Motor neuron (in vitro differentiated cells): ENCODE results near the gene ERH. TPM values are rescaled to one million over a fixed set of nuclear protein-coding genes. Genes with fewer than 3 reads are reported as not detected.
"Not testable (repeated sequence)": the region's sequence is repeated elsewhere in the genome, so short reads cannot be mapped to it uniquely, and the experiment has no call there.

Source experiments
- ATAC-seq, 8 experiments: fragments of 200-7000 bp; cut with Tn5 transposase; replicated peaks in 6 of 8; 2 replicates each; pipeline ENCODE4 v1.8.0; 2021; ENCODE audit warnings: mild to moderate bottlenecking in 8 of 8, moderate library complexity in 8 of 8
- H3K27ac ChIP-seq, 2 donors: fragments of 250-450 bp; sonication (Bioruptor Pico); 2 replicates each; pipeline ENCODE4 v1.9.0; 2021; ENCODE audit warnings: antibody characterized with exemption in 2 of 2, mild to moderate bottlenecking in 2 of 2, moderate library complexity in 1 of 2
- H3K4me1 ChIP-seq, 2 donors: fragments of 250-450 bp; sonication (Bioruptor Pico); replicated peaks in 1 of 2; 2 replicates each; pipeline ENCODE4 v1.6.1; 2021; ENCODE audit warnings: antibody characterized with exemption in 2 of 2, mild to moderate bottlenecking in 2 of 2, moderate library complexity in 1 of 2
- H3K4me3 ChIP-seq, 5 donors: fragments of 250-450 bp; sonication (Bioruptor Pico); 2 replicates each; pipeline ENCODE4 v1.9.0; 2021; ENCODE audit warnings: antibody characterized with exemption in 5 of 5, mild to moderate bottlenecking in 5 of 5, moderate library complexity in 4 of 5
- WGBS, 10 experiments: fragments of 450-650 bp; shearing (Covaris generic); methylation state at CpG; one replicate each; pipeline ENCODE4 v1.0.0; 2022; 5-methylcytosine and 5-hydroxymethylcytosine counted together
- in situ Hi-C, 9 experiments: fragments of 400-800 bp; cut with MboI; loops; one replicate each; pipeline ENCODE4 v1.15.0; 2021; ENCODE audit warnings: low sequenced_read_pairs in 9 of 9, low pct_unique_long_range_greater_than_20kb in 2 of 9; ENCODE audit not compliant: unreplicated experiment in 9 of 9
- total RNA-seq, 8 experiments: library from RNA; unstranded; fragments of 300-600 nt; gene quantifications; 2 replicates each; pipeline versions ENCODE4 v1.2.3 to v1.2.4, GENCODE V29; 2022

The ERH gene
- total RNA-seq, 8 experiments from 2014 or later = 234 to 490 (median 320) TPM

DNA sequence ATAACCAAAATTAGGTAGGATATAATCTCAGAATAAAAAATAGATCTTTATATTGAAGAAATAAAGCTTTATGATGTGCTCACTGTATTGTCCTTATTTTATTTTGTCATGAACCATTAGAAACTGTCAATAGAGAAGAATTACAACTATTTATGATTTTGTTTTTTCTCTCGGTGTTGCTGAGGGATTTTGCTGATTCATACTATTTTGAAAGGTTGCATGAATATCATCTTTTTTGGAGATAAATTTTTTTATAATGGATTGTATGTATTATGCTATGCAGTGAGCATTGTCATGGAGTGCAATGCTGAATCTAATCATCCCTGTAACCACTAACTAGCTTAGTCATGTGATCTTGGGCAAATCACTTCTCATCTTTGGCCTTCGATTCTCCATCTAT, 15.4 kb upstream of the ERH start:
- WGBS, 10 experiments = 68 to 100% (median 91%) methylated on average over 1 to 2 of the region's 2 CpGs; no CpG with 5 or more reads in 1 of the 10 experiments
- in situ Hi-C loops = no loop called here
- no peak for ATAC-seq
- Histone ChIP-seq H3K4me1 (no peaks in the 10 kb centered on the region), H3K27ac (no peak overlapping the region), H3K4me3 (no peak overlapping the region)

DNA sequence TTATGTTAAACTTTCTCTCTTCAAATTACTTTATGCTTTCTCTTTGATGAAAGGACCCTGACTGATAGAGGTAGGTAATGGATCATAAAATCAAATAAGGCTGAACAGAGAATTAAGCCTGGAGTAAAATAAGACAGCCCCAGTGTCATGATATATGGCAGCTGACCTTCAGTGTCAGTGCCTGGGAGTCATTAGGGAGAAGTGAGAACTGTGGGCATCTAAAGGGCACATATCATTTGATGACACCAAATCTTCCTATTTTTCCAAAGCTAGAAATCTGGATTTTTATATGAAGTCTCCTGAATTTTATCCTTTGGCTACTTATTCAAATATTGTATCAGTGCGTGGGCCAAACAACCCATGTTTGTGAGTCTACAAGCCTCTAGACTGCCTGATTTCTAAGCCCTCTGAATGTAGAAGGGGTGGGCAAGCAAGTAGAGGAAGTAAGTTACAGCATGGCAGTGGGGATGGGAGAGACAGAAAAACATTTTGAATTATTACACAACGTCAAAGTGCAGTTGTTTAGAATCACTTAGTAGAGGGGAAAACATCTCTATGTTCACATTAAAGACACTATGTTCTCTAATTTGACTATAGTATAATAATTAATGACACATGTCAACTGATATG, 10.3 kb upstream of the ERH start:
- in situ Hi-C loops = no loop called here

DNA sequence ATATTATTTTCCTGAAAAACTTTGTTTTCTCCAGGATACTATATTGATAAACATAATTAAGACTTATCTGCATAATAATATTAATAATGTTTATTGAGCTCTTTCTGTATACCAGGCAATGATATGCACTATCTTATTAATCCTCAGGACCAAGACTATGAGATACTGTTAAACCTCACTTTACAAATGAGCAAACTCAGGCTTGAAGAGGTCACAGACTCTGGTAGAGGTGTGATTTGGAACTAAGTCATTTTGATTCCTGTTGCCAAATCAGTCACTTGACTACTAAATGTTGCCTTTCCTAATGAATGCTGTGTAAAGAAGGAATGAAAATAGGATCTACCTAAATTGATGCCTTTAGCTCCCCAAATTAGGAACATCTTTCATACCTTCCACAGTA, 7.7 kb upstream of the ERH start:
- H3K4me3 ChIP-seq = no peak overlapping the region
- in situ Hi-C loops = no loop called here
- H3K4me1 ChIP-seq = peaks cover 0 to 13% of the 10 kb centered on the region in 2 donors
- H3K27ac ChIP-seq = no peak overlapping the region
- no peak for ATAC-seq

More for the DNA sequence above, 10.3 kb upstream of the ERH start:
- no peaks in the 10 kb centered on the region for H3K4me1 ChIP-seq
- WGBS, 10 experiments = 50 to 89% (median 71%) methylated on average over 2 of the region's 2 CpGs; no CpG with 5 or more reads in 4 of the 10 experiments
- no peak for ATAC-seq
- no peak overlapping the region for H3K27ac ChIP-seq
- no peak overlapping the region for H3K4me3 ChIP-seq

DNA sequence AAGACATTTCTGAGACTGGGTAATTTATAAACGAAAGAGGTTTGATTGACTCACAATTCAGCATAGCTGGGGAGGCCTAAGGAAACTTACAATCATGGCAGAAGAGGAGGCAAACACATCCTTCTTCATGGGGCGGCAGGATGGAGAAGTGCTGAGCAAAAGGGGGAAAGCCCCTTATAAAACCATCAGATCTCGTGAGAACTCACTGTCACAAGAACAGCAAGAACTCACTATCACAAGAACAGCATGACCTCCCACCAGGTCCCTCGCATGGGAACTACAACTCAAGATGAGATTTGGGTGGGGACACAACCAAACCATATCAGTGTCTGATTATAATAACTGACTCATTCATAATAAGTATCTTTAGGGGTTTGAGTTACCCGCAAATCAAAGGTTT, 6.8 kb upstream of the ERH start:
- H3K4me3 ChIP-seq = no peak overlapping the region
- no peak overlapping the region for H3K27ac ChIP-seq
- in situ Hi-C loops = no loop called here
- no peak for ATAC-seq
- peaks cover 5 to 21% of the 10 kb centered on the region in 2 donors for H3K4me1 ChIP-seq
- 80 to 100% (median 94%) methylated on average over 1 to 5 of the region's 5 CpGs for WGBS, 10 experiments

DNA sequence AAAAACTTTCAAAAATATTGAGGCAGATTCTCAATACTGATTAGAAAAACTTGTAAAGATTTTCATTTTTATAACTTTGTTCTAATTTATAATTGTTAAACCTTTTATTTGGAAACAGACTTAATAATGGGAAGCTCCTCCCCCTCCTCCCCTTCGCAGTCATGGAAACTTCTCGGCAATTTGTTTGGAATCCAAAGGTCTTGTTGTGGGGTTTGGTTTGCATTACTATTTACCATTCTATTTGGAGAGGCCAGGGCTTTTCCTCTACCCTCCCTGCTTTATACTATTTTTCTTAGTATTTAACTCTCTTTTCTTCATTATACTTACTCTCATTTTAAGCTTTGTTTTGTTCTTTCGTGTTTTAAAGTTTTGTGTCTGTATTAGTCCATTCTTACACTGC, 6.4 kb upstream of the ERH start:
- WGBS, 10 experiments = 79 to 100% (median 93%) methylated on average over 1 to 3 of the region's 3 CpGs
- ATAC-seq = no peak
- in situ Hi-C loops = no loop called here

DNA sequence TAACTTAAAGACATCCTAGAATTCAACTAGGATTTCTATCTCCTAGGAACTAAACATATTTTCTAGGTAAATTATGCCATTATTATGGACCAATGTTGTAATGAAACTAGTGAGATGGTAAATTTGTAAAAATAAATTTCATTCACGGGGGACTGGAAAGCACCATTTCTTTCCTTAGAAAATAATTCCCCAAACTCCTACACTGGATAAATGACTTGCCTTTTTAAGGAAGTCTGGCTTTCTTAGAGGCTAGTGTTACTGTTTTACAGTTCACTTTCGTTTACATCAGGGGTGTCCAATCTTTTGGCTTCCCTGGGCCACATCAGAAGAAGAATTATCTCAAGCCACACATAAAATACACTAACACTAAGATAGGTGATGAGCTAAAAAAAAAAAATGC, 3.7 kb upstream of the ERH start:
- H3K4me3 ChIP-seq = peak overlapping the region in 2 of 5 donors; percentile 70 to 97
- H3K27ac ChIP-seq = no peak overlapping the region
- H3K4me1 ChIP-seq = peaks cover 14 to 27% of the 10 kb centered on the region in 2 donors
- ATAC-seq = no peak
- 14 to 100% (median 81%) methylated on average over 1 to 2 of the region's 2 CpGs; no CpG with 5 or more reads in 2 of the 10 experiments for WGBS, 10 experiments
- in situ Hi-C loops = no loop called here

More for the DNA sequence above, 6.4 kb upstream of the ERH start:
- H3K4me3 ChIP-seq = no peak overlapping the region
- H3K4me1 ChIP-seq = peaks cover 9 to 24% of the 10 kb centered on the region in 2 donors
- H3K27ac ChIP-seq = no peak overlapping the region

DNA sequence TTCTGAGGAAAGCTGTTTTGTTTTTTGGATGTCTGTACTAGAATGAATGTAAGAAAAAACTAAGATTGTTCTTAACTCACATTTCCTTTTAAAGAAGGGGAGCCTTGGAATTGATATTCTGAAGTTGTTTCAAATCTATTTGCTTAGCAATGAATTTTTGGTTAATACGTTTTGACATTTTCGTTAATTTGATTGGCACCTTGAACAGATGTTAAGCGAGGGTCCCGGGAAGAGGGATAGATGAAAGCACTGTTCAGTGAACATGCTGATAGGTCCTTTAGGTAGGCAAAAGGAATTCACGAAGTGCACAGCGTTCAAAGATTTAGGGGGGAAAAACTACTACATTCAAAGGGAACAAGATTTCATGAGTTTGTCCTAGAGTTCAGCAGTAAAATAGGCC, 2.1 kb upstream of the ERH start:
- peak overlapping the region; percentile 59 to 97 (median 87) for H3K4me3 ChIP-seq
- no peak overlapping the region for H3K27ac ChIP-seq
- ATAC-seq = no peak
- peaks cover 26 to 41% of the 10 kb centered on the region in 2 donors for H3K4me1 ChIP-seq
- in situ Hi-C loops = no loop called here
- WGBS, 10 experiments = 53 to 96% (median 81%) methylated on average over 1 to 6 of the region's 6 CpGs

DNA sequence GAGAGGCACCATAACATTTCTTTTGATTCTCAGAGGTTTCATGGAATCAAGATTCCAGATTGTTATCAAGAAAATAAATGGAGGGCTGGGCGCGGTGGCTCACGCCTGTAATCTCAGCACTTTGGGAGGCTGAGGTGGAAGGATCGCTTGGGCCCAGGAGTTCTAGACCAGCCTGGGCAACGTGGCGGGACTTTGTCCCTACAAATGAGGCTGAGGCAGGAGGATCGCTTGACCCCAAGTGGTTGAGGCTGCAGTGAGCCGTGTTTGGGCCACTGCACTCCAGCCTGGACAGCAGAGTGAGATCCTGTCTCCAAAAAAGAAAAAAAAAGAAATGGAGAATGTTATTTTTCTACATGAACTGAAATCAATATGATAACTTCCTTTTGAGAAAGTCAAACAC, 1.7 kb upstream of the ERH start:
- 75 to 100% (median 87%) methylated on average over 1 to 8 of the region's 8 CpGs; no CpG with 5 or more reads in 2 of the 10 experiments for WGBS, 10 experiments
- in situ Hi-C loops = no loop called here
- Histone ChIP-seq H3K27ac (no peak overlapping the region), H3K4me3 (peak overlapping the region; percentile 59 to 97 (median 87)), H3K4me1 (peaks cover 26 to 42% of the 10 kb centered on the region in 2 donors)
- no peak for ATAC-seq

DNA sequence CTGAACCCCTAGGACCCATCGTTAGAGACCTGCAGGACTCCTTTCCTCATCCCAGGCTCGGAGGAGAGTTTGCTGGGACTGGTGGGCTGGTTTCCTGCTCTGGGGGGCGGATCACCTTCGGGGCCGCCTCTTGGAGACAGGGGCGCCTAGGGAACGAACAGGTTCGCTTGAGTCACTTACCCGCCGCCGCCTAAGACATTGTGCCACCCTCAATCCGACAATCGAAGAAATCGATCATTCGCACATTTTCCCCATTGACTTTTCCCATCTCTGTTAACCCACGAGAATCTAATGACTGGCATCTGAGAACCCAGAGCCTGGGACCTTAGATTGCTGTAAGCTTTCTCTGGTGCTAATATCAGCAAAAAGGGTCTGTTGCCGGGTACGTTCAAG, 715 bp upstream of the ERH start:
- Histone ChIP-seq H3K4me1 (peaks cover 26 to 42% of the 10 kb centered on the region in 2 donors), H3K4me3 (peak overlapping the region; percentile 59 to 97 (median 87)), H3K27ac (peak overlapping the region; percentile 97 to 98)
- WGBS, 10 experiments = 0 to 5% (median 0%) methylated on average over 1 to 7 of the region's 18 CpGs; no CpG with 5 or more reads in 4 of the 10 experiments
- ATAC-seq = peak in 2 of 8 experiments; percentile 4 to 30
- in situ Hi-C loops = no loop called here

DNA sequence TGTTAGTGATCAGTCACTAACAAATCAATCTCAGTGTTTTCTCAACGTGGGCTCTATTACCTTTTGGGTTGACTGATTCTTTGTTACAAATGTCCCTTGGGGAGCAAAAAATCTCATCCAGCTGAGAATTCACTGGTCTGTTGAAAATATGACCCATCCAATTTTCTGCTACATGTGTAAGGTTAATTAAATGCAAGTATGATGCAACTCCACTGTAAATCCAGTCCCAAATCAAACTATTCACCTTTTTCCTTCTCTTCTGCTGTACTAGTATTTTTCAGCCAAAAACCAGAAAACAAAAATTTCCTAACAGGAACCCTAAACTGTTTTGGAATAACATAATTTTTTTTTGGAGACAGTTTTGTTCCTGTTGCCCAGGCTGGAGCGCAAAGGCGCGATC, 2.2 kb downstream of the ERH start:
- peak overlapping the region in 2 of 5 donors; percentile 2 to 97 for H3K4me3 ChIP-seq
- no peak for ATAC-seq
- WGBS, 10 experiments = 57 to 100% (median 78%) methylated on average over 1 to 4 of the region's 4 CpGs; no CpG with 5 or more reads in 3 of the 10 experiments
- peaks cover 26 to 29% of the 10 kb centered on the region in 2 donors for H3K4me1 ChIP-seq
- H3K27ac ChIP-seq = peak overlapping the region in 1 of 2 donors; percentile 50
- in situ Hi-C loops = no loop called here

DNA sequence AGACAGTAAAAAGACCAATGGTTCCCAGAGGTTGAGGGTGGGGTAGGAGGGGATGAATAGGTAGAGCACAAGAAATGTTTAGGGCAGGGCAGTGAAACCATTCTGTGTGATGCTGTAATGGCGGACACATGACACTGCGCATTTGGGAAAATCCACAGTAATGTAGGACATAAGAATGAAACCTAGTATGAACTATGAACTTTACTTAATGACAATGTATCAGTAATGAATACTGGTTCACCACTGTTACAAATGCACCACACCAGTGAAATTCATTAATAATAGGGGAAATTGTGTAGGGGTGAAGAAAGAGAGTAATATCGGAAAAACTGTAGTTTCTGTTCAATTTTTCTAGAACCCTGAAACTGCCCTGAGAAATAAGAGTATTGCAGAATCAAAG, 5.6 kb downstream of the ERH start:
- WGBS, 10 experiments = 67 to 100% (median 86%) methylated on average over 1 to 3 of the region's 3 CpGs; no CpG with 5 or more reads in 1 of the 10 experiments
- Histone ChIP-seq H3K4me3 (no peak overlapping the region), H3K4me1 (peaks cover 17% of the 10 kb centered on the region in 2 donors), H3K27ac (no peak overlapping the region)
- in situ Hi-C loops = no loop called here
- no peak for ATAC-seq

DNA sequence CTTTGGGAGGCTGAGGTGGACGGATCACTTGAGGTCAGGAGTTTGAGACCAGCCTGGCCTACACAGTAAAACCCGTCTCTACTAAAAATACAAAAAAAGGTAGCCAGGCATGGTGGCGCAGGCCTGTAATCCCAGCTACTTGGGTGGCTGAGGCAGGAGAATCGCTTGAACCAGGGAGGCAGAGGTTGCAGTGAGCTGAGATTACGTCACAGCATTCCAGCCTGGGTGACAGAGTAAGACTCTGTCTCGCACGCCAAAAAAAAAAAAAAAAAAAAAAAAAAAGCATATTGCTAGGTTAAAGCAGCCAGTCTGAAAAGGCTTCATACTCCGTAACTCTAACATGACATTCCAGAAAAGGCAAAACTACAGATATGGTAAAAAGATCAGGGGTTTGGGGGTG, 6.7 kb downstream of the ERH start:
- WGBS, 10 experiments = 55 to 100% (median 90%) methylated on average over 1 to 7 of the region's 8 CpGs
- in situ Hi-C loops, H3K4me3 ChIP-seq, ATAC-seq, H3K27ac ChIP-seq: not testable (repeated sequence)
- peaks cover 7 to 11% of the 10 kb centered on the region in 2 donors for H3K4me1 ChIP-seq

DNA sequence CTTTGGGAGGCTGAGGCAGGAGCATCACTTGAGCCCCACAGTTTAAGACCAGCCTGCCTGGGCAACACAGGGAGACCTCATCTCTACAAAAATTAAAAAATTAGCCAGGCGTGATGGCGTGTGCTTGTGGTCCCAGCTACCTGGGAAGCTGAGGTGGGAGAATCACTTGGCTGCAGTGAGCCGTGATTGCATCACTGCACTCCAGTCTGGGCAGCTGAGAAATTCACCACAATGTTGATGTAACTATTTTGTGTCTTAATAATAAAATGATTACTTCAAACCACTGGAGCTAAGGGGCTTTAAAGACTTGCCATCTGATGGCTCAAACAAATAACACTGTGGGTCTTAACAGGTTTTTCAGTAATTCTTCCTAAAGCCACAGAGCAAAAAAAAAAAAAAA, 10.8 kb downstream of the ERH start:
- Histone ChIP-seq H3K27ac (no peak overlapping the region), H3K4me1 (no peaks in the 10 kb centered on the region), H3K4me3 (no peak overlapping the region)
- in situ Hi-C loops = no loop called here
- ATAC-seq = peak in 2 of 8 experiments; percentile 53 to 68
- WGBS, 10 experiments = 86 to 100% (median 100%) methylated on average over 1 to 3 of the region's 3 CpGs; no CpG with 5 or more reads in 5 of the 10 experiments

DNA sequence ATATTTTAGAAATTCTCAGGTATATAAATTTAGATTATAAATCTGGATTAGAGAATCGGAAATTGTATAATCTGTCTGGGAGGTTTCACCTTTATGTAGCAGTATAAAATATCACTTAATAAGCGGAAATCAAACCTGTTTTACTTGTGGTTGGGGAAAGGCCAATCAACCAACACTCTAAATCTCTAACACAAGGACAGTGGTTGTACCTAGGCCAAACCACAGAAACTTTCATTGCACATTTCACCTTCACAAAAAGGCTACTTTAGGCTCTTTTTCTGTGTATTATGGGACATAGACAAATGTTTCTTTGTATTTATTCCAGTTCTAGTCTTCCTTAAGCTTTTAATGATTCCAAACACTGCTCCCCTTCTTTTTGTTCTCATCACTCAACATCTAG, 19.8 kb downstream of the ERH start:
- 80 to 100% (median 100%) methylated on average over 1 to 2 of the region's 2 CpGs; no CpG with 5 or more reads in 1 of the 10 experiments for WGBS, 10 experiments
- no peak for ATAC-seq
- Histone ChIP-seq H3K27ac (no peak overlapping the region), H3K4me1 (no peaks in the 10 kb centered on the region), H3K4me3 (no peak overlapping the region)
- in situ Hi-C loops = no loop called here
